ENCODE measurements around the gene ZNF660. TPM values are rescaled to one million over a fixed set of nuclear protein-coding genes. Genes with fewer than 3 reads are reported as not detected.
"Not testable (repeated sequence)": the region's sequence is repeated elsewhere in the genome, so short reads cannot be mapped to it uniquely, and the experiment has no call there.

Gene ZNF660
- total RNA-seq, 1 donor: 2.0 TPM

- no peak for TF ChIP-seq CTCF (IDR thresholded peaks at IDR 0.05; ENCODE audit: insufficient read depth, low read length)
- H3K4me3 ChIP-seq (ENCODE audit: low read depth, low read length): no peak overlapping the region
- no peak for DNase-seq (ENCODE audit: low read depth)
Observed at GRCh38 chr3:44561076-44561475, 23.7 kb upstream of the ZNF660 start.

GRCh38 chr3:44562147-44562546 lies 22.6 kb upstream of the ZNF660 start:
- no peak for TF ChIP-seq CTCF (IDR thresholded peaks at IDR 0.05; ENCODE audit: insufficient read depth, low read length)
- no peak for DNase-seq (ENCODE audit: low read depth)

GRCh38 chr3:44568561-44568960 lies 16.2 kb upstream of the ZNF660 start:
- no peak overlapping the region for H3K4me3 ChIP-seq (ENCODE audit: low read depth, low read length)
- no peak for DNase-seq (ENCODE audit: low read depth)
- no peak for TF ChIP-seq CTCF (IDR thresholded peaks at IDR 0.05; ENCODE audit: insufficient read depth, low read length)

More at GRCh38 chr3:44562147-44562546, 22.6 kb upstream of the ZNF660 start:
- no peak overlapping the region for H3K4me3 ChIP-seq (ENCODE audit: low read depth, low read length)

GRCh38 chr3:44571024-44571423 lies 13.7 kb upstream of the ZNF660 start:
- no peak for TF ChIP-seq CTCF (IDR thresholded peaks at IDR 0.05; ENCODE audit: insufficient read depth, low read length)
- H3K4me3 ChIP-seq (ENCODE audit: low read depth, low read length): no peak overlapping the region
- no peak for DNase-seq (ENCODE audit: low read depth)

GRCh38 chr3:44576613-44577012 lies 8.2 kb upstream of the ZNF660 start:
- DNase-seq (ENCODE audit: low read depth): peak; percentile 6
- no peak overlapping the region for H3K4me3 ChIP-seq (ENCODE audit: low read depth, low read length)
- TF ChIP-seq CTCF (IDR thresholded peaks at IDR 0.05; ENCODE audit: insufficient read depth, low read length): no peak

- DNase-seq (ENCODE audit: low read depth); H3K4me3 ChIP-seq (ENCODE audit: low read depth, low read length): not testable (repeated sequence)
Observed at GRCh38 chr3:44577354-44577952, 7.3 kb upstream of the ZNF660 start.

- H3K4me3 ChIP-seq (ENCODE audit: low read depth, low read length); DNase-seq (ENCODE audit: low read depth): not testable (repeated sequence)
Observed at GRCh38 chr3:44578316-44578715, 6.4 kb upstream of the ZNF660 start.

- DNase-seq (ENCODE audit: low read depth); H3K4me3 ChIP-seq (ENCODE audit: low read depth, low read length): not testable (repeated sequence)
Observed at GRCh38 chr3:44578924-44579515, 5.7 kb upstream of the ZNF660 start.

GRCh38 chr3:44579749-44580148 lies 5.0 kb upstream of the ZNF660 start:
- not testable (repeated sequence) for DNase-seq (ENCODE audit: low read depth); H3K4me3 ChIP-seq (ENCODE audit: low read depth, low read length)

- DNase-seq (ENCODE audit: low read depth); H3K4me3 ChIP-seq (ENCODE audit: low read depth, low read length): not testable (repeated sequence)
Observed at GRCh38 chr3:44580971-44581370, 3.8 kb upstream of the ZNF660 start.

Measured in fibroblast of the aortic adventitia (primary cell).